HK-2 (cell line): Measurements from ENCODE around the gene DOCK8.

ENCODE experiments used
- DNase-seq: peaks from one replicate; pipeline ENCODE4 v3.0.0-alpha.2; 2018; ENCODE audit not compliant: unreplicated experiment

Gene DOCK8

DNA sequence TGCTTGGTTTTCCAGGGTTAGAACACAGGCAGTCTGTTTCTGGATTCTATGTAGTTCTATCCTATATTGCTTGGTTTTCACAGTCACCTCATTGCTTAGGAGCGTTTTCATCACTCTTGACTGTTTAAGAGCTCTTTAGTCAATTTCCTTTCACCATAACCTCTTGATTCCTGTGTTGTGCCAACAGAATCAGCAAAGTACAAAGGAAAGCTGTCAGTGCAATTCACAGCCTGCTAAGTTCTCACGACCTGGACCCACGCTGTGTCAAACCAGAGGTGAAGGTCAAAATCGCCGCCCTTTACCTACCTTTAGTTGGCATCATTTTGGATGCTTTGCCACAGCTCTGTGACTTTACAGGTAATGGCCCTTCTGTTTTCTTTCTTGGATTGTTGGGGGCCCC lies 199.9 kb downstream of the DOCK8 start:
- no peak for DNase-seq

DNA sequence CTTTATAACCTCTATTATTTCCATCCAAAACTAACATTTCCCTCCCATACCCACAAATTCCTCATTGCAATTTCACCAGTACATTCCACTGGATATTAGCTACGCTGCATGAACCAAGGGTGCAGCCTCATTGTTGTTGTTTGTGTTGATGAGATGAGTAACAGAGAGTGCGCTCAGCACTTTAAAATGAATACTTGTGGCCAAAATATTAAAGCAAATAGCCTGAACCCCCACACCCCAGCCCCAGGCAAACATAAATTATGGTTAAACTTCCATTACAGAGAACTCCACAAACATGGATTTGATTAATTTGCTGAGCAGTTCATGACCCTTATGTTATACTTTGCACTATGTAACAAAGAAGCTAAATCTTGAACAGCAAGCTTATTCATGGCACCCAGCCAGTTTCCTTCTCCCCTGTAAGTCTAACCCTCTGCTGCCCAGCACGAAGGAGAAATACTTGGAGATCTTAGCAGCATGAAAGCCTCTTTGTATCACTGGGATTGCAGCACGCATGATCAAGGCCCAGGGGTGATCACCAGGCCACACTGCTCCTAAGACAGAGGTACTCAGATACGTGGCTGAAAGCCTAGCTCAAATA lies 205.0 kb downstream of the DOCK8 start:
- no peak for DNase-seq

DNA sequence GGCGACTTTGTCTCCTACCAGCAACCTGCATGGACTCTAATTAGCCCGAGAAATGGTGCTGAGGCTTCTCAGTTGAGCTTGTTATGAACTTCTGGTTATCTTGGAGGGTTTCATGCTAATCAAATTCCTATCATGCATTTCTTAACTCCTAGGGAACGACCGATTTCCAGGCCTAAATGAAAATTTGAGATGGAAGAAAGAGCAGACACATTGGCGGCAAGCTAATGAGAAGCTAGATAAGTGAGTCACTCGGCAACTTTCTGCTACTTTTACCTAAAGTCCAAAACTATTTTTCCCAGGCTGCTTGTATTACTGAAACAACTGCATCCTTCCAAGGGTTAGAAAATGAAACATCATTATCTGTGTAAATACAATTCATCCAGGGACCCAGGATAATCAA lies 207.2 kb downstream of the DOCK8 start:
- DNase-seq, result no peak

DNA sequence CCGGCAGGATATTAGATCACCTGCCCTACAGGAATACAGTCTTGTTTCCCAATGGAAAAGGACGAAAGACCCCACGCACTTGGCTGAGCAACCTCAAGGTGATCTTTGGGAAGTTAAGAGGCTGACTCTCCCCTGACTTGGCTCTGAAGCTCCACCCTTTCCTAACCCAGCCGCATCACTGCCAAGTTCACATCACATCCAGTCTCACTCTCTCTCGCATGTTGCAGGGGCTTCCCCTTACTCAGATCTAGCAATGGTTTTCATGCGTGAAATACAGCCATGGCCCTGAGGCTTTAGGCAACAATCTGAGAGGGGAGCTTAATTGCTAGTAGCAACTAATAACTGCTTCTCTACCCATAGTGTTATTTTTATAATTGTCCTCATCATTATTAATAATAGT lies 211.6 kb downstream of the DOCK8 start:
- DNase-seq, result no peak

DNA sequence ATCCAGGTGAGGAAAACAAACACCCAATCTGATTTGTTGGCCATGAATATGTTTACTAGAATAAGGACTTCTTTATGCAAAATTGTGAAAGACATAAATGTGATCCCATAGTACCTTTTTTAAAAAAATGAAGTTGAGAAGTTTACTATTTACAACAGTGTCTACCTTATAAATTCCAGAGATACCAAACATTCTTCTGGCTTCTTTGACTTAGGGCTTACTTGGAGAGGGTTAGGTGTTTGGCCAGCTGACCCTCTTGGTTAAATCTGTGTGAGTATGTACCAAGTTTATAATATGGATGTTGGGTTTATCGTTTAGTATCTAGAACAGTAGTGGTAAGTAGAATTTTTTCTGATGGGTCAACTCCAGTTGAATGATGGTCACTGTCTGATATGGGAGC lies 212.3 kb downstream of the DOCK8 start:
- DNase-seq, result no peak

DNA sequence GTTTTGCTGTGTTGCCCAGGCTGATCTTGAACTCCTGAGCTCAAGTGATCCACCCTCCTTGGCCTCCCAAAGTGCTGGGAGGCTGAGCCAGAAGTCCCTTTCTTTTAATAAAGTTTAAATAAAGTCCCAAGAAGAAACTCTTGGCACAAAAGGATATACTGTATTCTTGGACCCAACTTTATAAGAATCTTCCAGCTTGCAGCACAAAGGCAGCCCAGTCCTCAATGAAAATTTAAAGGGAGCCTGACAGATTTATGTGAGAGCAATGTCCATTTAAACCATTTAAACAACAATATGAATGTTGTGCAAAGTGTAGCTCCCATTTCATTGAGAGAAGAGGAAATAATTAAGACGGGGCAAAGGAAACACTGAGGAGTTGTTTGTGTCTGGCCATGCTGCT lies 217.0 kb downstream of the DOCK8 start:
- DNase-seq, result no peak

DNA sequence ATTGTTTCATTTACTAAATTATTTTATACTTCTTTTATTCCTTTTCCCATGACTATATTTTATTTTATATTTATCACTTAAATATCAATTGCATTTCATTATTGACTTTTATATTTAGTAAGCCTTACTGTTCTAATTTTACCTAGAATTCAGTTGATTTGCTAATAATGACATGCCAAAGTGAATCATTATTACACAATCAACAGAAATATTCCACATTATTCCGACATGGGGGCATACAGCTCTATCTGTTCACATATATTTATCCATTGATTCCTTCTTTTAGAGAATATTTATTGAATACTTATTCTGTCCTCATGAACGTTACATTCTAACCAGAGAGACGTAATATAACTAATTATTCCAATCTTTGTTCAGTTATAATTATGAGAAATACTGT lies 221.8 kb downstream of the DOCK8 start:
- no peak for DNase-seq

DNA sequence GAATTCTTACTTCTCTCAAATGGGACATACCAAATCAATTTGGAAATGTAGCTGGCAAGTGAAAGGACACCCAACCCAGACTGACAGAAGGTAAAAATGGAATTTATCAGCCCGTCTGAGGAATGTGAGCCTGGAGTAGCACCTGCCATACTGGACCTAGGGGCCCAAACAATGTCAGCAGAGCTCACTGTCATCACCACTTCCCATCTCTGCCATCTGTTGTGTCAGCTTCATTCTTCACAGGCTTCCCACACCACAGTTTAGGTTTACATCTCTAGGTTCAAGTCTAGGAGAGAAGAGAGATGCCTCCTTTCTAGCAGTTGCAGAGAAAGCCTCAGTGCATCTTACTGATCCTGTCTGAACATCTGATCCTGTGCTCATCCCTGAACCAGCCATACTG lies 222.4 kb downstream of the DOCK8 start:
- DNase-seq, result no peak

DNA sequence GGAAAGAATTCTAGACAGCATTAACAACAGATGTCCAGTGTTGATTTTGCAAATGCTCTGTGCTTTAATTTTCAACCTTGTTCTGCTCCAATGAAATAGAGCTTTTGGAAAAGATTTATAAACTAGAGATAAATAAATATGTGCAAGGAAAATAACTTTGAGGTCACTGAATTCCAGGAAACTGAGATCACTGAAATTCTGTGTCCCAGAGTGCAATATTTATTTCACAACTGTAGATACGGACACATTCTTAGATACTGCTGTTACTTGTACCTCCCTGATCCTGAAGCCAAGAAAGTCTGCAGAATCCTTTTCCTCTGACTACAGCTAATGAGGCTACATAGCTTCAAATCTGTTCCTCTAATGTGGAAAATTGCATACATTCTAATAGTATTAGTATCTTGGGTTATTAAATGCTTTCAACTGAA lies 222.9 kb downstream of the DOCK8 start:
- no peak for DNase-seq

DNA sequence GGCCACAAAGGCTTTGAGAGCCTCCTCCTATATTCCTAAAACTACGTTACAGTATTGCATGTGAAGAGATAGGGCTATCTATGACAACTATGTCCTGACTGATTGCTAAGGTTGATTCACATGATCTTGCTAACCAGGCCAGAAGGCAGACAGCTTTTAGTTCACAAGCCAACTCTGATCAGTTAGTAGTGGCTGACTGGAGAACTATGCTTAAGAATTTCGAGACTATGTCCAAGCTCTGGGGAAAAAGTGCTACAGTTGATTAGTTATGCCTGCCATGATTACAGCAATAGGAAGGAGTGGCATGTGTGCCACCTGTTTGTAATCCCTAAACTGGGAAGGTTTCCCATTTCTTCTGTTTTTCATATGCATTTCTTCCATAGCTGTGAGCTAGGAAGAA lies 223.4 kb downstream of the DOCK8 start:
- no peak for DNase-seq

DNA sequence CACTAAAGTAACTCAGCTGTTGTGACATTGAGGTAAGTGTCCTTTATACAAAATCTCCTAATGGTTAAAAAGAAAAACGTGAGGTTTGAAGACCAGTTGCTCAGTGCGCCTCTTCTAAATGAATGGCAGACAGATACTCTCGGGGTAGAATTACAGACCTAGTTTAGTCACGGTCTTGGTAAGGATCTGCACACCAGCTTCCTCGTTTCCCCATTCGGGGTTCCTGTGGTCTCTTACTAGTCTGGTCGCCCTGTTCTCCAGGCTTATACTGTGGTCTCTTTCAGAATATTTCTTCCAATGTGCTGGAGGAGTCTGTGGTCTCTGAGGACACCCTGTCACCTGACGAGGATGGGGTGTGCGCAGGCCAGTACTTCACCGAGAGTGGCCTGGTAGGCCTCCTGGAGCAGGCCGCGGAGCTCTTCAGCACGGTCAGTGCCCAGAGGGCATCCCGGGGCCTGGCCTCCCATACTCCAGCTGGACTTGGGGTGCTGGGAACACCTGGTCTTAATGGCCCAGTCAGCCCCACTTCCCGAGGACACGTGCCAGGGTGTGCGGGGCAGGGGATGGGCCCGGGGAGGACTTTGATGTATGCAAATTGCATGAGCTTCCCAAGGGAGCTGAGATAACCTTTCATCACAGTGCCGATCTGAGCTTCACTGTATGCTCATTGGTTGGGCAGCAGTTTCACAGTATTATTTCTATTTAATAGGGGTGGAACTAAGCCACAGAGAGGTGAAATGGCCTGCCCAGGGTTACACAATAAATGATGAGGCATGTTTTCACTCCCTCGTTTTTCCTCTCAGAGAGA lies 224.5 kb downstream of the DOCK8 start:
- no peak for DNase-seq

DNA sequence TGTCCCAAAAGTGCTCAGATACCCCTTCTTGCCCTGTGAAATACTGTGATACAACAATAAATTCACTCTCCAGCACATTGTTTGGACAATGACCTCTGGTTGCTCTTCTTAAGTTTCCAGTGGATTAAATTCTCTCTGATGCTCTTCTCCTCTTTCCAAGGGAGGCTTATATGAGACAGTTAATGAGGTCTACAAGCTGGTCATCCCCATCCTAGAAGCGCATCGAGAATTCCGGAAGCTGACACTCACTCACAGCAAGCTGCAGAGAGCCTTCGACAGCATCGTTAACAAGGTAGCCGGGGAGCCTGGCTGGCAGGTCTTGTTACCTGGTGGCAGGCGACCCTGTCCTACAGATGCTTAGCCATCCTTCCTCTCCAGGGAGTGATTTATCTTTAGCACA lies 226.5 kb downstream of the DOCK8 start:
- no peak for DNase-seq

DNA sequence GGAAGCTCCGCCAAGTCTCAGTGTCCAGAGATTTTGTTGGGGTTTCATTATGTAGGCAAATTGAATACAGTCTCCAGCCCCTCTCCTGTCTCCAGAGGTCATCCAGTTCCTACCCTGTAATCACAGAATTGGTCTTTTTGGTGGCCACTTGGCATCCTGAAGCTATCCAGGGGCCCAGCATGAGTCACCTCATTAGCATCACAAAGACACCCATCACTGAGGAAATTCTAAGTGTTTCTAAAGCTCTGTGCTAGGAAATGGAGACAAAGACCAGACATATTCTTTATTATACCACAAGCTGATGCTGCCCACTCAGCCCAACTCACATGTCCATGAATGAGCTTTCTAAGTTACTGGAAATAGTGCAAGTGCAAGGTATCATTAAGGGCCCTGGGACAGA lies 229.9 kb downstream of the DOCK8 start:
- no peak for DNase-seq

DNA sequence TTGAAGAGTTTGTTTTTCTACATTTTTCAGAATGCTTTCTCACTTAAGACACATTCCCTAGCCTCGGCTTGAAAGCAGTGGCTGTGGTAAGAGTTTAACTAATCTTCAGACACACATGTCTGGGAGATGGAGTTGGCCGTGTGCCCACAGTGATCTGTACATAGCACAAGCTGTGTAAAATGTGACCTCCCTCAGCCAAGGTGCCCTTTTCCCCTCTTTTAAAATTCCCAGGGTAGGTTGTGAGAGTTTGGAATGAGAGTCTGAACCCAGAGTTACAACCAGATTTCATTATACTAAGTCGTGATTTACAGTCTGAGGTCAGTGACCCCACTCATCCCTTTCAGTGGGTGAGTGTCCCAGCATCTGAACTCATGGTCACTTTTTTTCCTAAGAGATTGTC lies 230.4 kb downstream of the DOCK8 start:
- DNase-seq, result no peak

DNA sequence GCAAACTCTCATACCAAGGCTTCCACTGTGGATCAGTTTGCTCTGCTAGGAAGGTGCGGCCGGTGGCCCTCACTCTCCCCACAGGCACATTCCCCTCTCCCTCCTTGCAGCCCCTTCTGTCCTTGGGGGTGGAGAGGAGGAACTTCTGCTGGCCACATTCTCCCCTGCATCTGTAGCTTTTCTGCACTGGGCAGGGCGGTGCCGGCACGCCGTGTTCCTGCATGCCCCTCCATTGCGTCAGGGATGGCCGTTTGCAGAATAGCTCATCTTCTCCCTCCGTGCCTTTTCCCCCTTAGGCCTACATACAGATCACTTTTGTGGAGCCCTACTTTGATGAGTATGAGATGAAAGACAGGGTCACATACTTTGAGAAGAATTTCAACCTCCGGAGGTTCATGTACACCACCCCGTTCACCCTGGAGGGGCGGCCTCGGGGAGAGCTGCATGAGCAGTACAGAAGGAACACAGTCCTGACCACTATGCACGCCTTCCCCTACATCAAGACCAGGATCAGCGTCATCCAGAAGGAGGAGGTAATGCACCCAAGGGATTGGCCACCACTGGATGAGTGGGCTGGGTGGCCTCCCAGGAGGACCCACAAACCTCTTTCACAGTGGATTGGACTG lies 231.5 kb downstream of the DOCK8 start:
- no peak for DNase-seq

DNA sequence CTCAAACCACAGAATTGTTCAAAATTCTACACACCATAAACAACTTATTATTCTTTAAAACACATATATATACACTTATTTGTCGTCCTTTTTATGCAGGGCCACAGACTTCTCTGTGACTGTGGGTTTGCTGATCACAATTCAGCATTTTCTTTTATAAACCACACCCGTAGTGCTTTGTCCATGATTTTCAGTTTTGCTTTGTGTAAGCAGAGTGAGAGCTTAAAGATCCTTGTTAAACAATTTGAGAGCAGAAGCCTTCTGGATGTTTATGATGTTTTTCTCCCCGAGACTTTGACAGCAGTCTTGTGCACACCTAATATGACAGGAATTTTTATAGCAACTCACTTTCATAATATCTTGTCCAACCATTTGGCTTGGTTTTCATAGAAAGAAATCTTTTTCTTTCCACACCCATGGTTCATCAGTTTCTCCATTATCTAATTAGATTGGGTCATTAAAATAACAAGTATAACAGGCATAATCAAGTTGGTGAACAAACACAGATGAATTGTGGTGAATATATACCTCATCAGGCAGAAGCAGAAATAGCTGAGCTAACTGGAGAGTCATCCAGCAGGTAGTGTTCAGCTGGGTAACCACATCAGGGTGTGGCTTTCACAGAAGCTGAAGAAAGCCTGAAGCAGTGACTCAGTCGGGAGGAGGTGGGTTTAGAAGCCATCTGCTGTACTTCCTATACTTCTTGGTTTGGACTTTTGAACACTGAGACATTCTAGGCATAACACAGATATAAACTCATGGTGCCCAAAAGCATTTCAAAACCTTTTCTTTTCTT lies 232.8 kb downstream of the DOCK8 start:
- DNase-seq, result peak; percentile 20

DNA sequence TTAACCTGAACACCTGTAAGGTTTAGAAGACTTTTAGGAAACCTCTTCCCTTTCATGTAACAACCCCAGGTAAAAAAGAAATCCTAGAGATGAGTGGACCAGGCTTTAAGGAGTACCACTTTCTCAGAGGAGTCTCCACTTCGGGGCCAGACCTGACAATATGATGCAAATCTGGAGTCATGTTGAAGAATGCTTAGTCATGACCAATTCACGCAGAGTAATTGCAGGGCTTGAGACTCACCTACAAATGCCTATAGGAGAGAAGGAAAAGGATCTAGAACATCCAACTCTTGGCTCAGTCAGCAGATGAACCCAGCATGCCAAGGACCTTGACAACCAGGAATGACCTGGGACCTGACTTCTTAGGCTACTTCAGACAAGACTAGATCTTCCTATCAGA lies 235.4 kb downstream of the DOCK8 start:
- no peak for DNase-seq

DNA sequence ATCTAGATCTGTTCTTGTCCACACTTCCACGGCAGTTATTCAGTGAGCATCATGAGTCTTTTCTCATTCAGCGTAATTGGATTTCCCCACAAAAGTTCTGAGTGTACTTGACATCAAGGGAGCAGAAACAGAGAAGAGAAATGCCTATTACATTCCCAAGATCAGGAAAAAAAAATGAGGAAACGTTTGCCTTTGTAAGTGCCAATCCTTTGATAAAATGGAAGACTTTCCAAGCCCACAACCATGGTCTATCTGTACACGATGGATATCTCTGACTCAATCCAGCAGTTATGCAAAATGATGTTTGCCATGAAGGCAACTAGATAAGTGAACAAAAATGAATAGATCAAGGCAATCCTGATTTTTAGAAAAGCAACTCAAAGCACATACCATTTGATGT lies 235.9 kb downstream of the DOCK8 start:
- no peak for DNase-seq

DNA sequence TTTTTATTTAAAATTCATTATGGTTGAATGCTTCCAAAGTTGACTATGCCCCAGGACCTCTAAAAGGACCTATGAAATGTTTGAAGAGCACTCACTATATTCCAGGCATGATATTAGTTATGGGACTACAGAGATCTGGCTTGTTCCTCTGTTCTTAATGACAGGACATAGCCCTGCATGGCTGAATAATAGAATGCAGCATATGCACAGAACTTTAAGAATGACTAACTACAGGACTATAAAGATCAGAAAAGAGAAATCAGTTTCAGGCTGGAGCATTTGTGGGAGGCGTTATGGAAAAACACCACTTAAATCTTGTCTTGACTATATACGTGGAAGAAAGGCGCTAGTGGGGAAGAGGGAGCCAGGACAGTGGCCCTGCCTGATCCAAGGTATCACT lies 239.2 kb downstream of the DOCK8 start:
- DNase-seq, result no peak

DNA sequence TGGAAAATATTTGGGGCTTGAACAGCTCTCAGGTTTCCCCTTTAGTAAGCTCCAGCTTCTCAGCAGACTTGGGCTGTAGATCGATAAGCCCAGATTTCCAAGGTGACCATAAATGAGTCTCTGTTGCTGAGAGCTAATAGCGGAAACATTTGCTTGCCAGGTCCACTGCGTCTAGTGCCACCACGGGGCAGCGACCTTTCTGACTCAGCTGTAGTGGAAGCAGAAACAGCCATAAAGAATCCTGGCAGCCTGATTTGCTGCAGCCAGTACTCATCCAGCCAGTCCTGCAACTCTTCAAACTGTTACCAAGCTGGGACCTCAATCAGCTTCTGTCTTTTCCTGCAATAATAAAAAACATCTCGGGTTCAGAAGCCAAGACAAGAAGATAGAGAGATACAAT lies 241.7 kb downstream of the DOCK8 start:
- DNase-seq, result no peak

DNA sequence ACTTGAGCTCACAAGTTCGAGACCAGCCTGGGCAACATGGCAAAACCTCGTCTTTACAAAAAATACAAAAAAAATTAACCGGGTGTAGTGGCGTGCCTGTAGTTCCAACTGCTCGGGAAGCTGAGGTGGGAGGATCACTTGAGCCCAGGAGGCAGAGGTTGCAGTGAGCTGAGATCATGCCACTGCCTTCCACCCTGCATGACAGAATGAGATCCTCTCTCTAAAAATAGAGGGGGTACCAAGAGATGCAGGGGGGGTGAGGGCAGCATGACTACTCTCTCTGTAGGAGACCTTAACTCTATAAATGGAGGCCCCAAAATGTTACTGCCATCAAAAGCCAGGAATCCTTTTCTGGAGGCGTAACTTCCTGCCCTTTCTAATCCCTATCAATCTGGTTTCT lies 243.9 kb downstream of the DOCK8 start:
- DNase-seq, result no peak
